ENCODE data around the gene DHX9. TPM values are rescaled to one million over a fixed set of nuclear protein-coding genes. Genes with fewer than 3 reads are reported as not detected.

Gene DHX9
- total RNA-seq, 1 experiment from 2014 or later = 94.6 TPM

DNA sequence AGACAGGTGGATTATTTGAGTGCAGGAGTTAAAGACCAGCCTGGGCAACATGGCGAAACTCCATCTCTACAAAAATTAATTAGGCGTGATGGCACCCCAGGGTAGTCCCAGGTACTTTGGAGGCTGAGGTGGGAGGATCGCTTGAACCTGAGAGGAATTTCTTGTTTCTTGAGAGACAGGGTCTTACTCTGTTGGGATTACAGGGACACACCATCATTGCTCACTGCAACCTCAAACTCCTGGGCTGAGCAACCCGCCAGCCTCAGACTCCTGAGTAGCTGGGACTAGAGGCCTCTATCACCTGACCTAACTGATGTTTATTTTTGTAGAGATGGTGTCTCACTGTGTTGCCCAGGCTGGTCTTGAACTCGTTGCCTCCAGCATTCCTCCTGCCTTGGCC lies 24.8 kb downstream of the DHX9 start:
- Histone ChIP-seq H3K4me2 (ENCODE audit: low read depth, low read length, poor library complexity, severe bottlenecking) (no peak overlapping the region), H3K9me3 (ENCODE audit: low read length) (no peaks in the 10 kb centered on the region), H3K79me2 (ENCODE audit: low read length) (peaks cover 46% of the 10 kb centered on the region), H3K4me1 (ENCODE audit: low read length) (no peaks in the 10 kb centered on the region), H3K36me3 (ENCODE audit: insufficient read depth, low read length) (peaks cover 95% of the 10 kb centered on the region), H2AFZ (ENCODE audit: low read length) (no peak overlapping the region), H3K9ac (ENCODE audit: low read length) (no peak overlapping the region), H3K9me2 (replicated peaks; ENCODE audit: insufficient read depth, low read length) (no peaks in the 10 kb centered on the region), H4K20me1 (ENCODE audit: insufficient read depth, low read depth, low read length) (peaks cover 31% of the 10 kb centered on the region; the same call in 1 of the 2 replicates), H3K27me3 (ENCODE audit: low read length) (no peaks in the 10 kb centered on the region), H3K27ac (ENCODE audit: low read length) (no peak overlapping the region), H3K4me3 (ENCODE audit: low read length) (no peak overlapping the region)
- DNase-seq = no peak

DNA sequence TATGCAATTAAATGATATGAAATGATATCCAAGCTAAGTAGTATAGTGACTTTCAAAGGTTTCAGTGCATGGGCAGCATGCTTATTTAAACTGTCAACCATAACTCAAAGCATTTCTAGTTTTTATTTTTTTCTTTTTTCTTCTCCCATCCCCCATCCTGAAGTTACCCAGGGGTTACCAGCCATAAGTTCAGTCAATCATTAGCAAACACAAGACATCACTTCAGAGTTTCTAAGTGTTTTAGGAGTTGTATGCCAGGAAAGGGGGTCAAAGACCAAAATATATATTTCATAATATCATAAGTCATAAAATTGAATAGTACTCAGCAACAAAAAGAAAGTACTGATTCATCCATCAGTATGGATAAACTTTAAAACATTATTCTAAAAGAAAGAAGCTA lies 28.7 kb downstream of the DHX9 start:
- no peak overlapping the region for H3K27ac ChIP-seq (ENCODE audit: low read length)
- no peak for DNase-seq
- H3K4me1 ChIP-seq (ENCODE audit: low read length) = no peaks in the 10 kb centered on the region
- no peaks in the 10 kb centered on the region for H3K27me3 ChIP-seq (ENCODE audit: low read length)
- H3K36me3 ChIP-seq (ENCODE audit: insufficient read depth, low read length) = peaks cover 94% of the 10 kb centered on the region
- H3K79me2 ChIP-seq (ENCODE audit: low read length) = peaks cover 35% of the 10 kb centered on the region
- H3K9me2 ChIP-seq (replicated peaks; ENCODE audit: insufficient read depth, low read length) = no peaks in the 10 kb centered on the region
- no peaks in the 10 kb centered on the region for H3K9me3 ChIP-seq (ENCODE audit: low read length)
- peaks cover 20% of the 10 kb centered on the region; the same call in 1 of the 2 replicates for H4K20me1 ChIP-seq (ENCODE audit: insufficient read depth, low read depth, low read length)
- no peak overlapping the region for H3K4me2 ChIP-seq (ENCODE audit: low read depth, low read length, poor library complexity, severe bottlenecking)
- no peak overlapping the region for H3K4me3 ChIP-seq (ENCODE audit: low read length)
- H2AFZ ChIP-seq (ENCODE audit: low read length) = no peak overlapping the region
- H3K9ac ChIP-seq (ENCODE audit: low read length) = no peak overlapping the region

DNA sequence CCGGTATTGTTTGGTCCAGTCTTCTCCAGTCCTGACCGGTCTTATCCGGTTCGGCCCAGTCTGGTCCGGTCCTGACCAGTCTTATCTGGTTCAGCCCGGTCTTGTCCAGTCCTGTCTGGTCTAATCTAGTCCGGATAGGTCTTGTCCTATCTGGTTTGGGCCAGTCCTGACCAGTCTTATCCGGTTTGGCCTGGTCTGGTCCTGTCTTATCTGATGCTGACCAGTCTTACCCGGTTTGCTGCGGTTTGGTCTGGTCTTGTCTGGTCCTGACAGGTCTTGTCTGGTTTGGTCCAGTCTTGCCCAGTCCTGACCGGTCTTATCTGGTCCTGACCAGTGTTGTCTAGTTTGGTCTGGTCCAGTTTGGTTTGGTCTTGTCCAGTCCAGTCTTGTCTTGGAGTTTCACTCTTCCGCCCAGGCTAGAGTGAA lies 30.1 kb downstream of the DHX9 start:
- no peaks in the 10 kb centered on the region for H3K27me3 ChIP-seq (ENCODE audit: low read length)
- no peaks in the 10 kb centered on the region for H3K4me1 ChIP-seq (ENCODE audit: low read length)
- no peaks in the 10 kb centered on the region for H3K9me2 ChIP-seq (replicated peaks; ENCODE audit: insufficient read depth, low read length)
- no peak overlapping the region for H3K27ac ChIP-seq (ENCODE audit: low read length)
- H3K9ac ChIP-seq (ENCODE audit: low read length) = no peak overlapping the region
- H4K20me1 ChIP-seq (ENCODE audit: insufficient read depth, low read depth, low read length) = peaks cover 15% of the 10 kb centered on the region; the same call in 1 of the 2 replicates
- no peak for DNase-seq
- no peak overlapping the region for H3K4me2 ChIP-seq (ENCODE audit: low read depth, low read length, poor library complexity, severe bottlenecking)
- H3K36me3 ChIP-seq (ENCODE audit: insufficient read depth, low read length) = peaks cover 94% of the 10 kb centered on the region
- H3K9me3 ChIP-seq (ENCODE audit: low read length) = no peaks in the 10 kb centered on the region
- H3K4me3 ChIP-seq (ENCODE audit: low read length) = no peak overlapping the region
- H2AFZ ChIP-seq (ENCODE audit: low read length) = no peak overlapping the region
- H3K79me2 ChIP-seq (ENCODE audit: low read length) = peaks cover 30% of the 10 kb centered on the region

DNA sequence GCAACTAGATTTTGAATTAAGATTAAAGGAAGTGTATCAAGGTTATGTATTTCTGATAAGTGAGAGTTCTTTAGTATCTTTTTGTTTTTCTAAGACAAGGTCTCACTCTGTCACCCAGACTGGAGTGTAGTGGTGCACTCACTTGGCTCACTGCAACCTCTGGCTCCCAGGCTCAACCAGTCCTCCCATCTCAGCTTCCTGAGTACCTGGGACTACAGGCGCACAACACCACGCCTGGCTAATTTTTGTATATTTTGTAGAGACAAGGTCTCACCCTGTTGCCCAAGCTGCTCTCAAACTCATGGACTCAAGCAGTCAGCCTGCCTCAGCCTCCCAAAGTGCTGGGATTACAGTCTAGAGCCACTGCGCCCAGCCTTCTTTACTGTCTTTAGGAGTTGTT lies 33.7 kb downstream of the DHX9 start:
- peaks cover 15% of the 10 kb centered on the region; the same call in 1 of the 2 replicates for H3K79me2 ChIP-seq (ENCODE audit: low read length)

DNA sequence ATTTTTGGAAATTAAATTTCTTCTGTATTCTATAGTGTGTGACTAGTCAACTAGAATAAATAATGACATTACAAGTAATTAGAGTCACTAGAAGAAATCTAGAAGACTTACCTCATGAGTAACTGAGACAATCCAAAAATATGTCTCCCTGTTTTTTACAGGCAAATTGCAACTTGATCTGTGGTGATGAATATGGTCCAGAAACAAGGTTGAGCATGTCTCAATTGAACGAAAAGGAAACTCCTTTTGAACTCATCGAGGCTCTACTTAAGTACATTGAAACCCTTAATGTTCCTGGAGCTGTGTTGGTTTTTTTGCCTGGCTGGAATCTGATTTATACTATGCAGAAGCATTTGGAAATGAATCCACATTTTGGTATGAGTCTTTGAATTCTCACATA lies 36.7 kb downstream of the DHX9 start:
- no peak overlapping the region for H3K4me2 ChIP-seq (ENCODE audit: low read depth, low read length, poor library complexity, severe bottlenecking)
- H3K79me2 ChIP-seq (ENCODE audit: low read length) = peaks cover 10% of the 10 kb centered on the region; the same call in 1 of the 2 replicates
- no peaks in the 10 kb centered on the region for H3K9me2 ChIP-seq (replicated peaks; ENCODE audit: insufficient read depth, low read length)
- H3K9ac ChIP-seq (ENCODE audit: low read length) = no peak overlapping the region
- no peak for DNase-seq
- no peak overlapping the region for H3K4me3 ChIP-seq (ENCODE audit: low read length)
- H4K20me1 ChIP-seq (ENCODE audit: insufficient read depth, low read depth, low read length) = peaks cover 6% of the 10 kb centered on the region; the same call in 1 of the 2 replicates
- H3K27ac ChIP-seq (ENCODE audit: low read length) = no peak overlapping the region
- no peaks in the 10 kb centered on the region for H3K27me3 ChIP-seq (ENCODE audit: low read length)
- H3K36me3 ChIP-seq (ENCODE audit: insufficient read depth, low read length) = peaks cover 97% of the 10 kb centered on the region
- no peaks in the 10 kb centered on the region for H3K9me3 ChIP-seq (ENCODE audit: low read length)
- H2AFZ ChIP-seq (ENCODE audit: low read length) = no peak overlapping the region
- no peaks in the 10 kb centered on the region for H3K4me1 ChIP-seq (ENCODE audit: low read length)

More for the DNA sequence above, 33.7 kb downstream of the DHX9 start:
- H3K9me3 ChIP-seq (ENCODE audit: low read length) = no peaks in the 10 kb centered on the region
- DNase-seq = no peak
- no peak overlapping the region for H2AFZ ChIP-seq (ENCODE audit: low read length)
- no peaks in the 10 kb centered on the region for H3K4me1 ChIP-seq (ENCODE audit: low read length)
- H3K9me2 ChIP-seq (replicated peaks; ENCODE audit: insufficient read depth, low read length) = no peaks in the 10 kb centered on the region
- 0 out of 2 replicates have a peak, but pooled peaks cover 5% of the 10 kb centered on the region for H4K20me1 ChIP-seq (ENCODE audit: insufficient read depth, low read depth, low read length)
- peaks cover 95% of the 10 kb centered on the region for H3K36me3 ChIP-seq (ENCODE audit: insufficient read depth, low read length)
- H3K4me3 ChIP-seq (ENCODE audit: low read length) = no peak overlapping the region
- H3K4me2 ChIP-seq (ENCODE audit: low read depth, low read length, poor library complexity, severe bottlenecking) = no peak overlapping the region
- H3K27ac ChIP-seq (ENCODE audit: low read length) = no peak overlapping the region
- H3K27me3 ChIP-seq (ENCODE audit: low read length) = no peaks in the 10 kb centered on the region
- no peak overlapping the region for H3K9ac ChIP-seq (ENCODE audit: low read length)

DNA sequence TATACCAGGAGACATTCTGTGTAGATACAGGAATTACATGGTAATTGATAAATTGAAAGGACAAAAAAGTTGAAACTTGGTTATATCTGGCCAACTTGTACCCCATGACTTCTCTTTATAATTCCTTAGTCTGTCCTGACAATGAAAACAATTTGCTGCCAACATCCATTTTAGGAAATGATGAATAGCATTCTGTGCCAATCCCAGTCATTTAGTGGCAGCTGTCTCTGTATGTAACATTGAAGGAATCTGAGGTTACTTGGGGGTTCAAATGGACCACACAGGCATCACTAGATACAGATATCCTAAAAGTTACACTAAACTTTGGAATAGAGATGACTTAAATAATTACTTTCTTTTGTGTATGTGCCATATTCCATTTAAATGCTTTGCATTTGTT lies 38.2 kb downstream of the DHX9 start:
- H3K9ac ChIP-seq (ENCODE audit: low read length) = no peak overlapping the region
- peaks cover 6% of the 10 kb centered on the region; the same call in 1 of the 2 replicates for H4K20me1 ChIP-seq (ENCODE audit: insufficient read depth, low read depth, low read length)
- no peak overlapping the region for H3K4me2 ChIP-seq (ENCODE audit: low read depth, low read length, poor library complexity, severe bottlenecking)
- no peaks in the 10 kb centered on the region for H3K4me1 ChIP-seq (ENCODE audit: low read length)
- no peak for DNase-seq
- H3K4me3 ChIP-seq (ENCODE audit: low read length) = no peak overlapping the region
- no peak overlapping the region for H3K27ac ChIP-seq (ENCODE audit: low read length)
- H3K79me2 ChIP-seq (ENCODE audit: low read length) = peaks cover 5% of the 10 kb centered on the region; the same call in 1 of the 2 replicates
- H3K36me3 ChIP-seq (ENCODE audit: insufficient read depth, low read length) = peaks cover 98% of the 10 kb centered on the region
- no peaks in the 10 kb centered on the region for H3K9me2 ChIP-seq (replicated peaks; ENCODE audit: insufficient read depth, low read length)
- H3K9me3 ChIP-seq (ENCODE audit: low read length) = no peaks in the 10 kb centered on the region
- H3K27me3 ChIP-seq (ENCODE audit: low read length) = no peaks in the 10 kb centered on the region
- no peak overlapping the region for H2AFZ ChIP-seq (ENCODE audit: low read length)

DNA sequence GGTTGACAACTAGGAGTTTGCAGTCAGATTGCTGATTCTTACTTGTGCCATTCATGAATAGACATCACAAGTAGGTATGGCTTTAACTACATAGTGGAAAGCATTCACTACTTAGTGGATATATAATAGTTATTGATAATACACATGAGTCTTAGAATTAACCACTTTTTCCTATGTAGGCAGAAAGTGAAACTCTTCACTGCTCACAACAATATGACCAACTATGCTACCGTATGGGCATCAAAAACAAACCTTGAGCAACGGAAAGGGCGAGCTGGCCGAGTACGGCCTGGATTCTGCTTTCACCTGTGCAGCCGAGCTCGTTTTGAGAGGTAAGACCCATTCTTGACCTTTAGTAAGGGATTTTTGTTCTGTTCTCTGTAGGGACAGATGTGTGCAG lies 38.7 kb downstream of the DHX9 start:
- H3K4me2 ChIP-seq (ENCODE audit: low read depth, low read length, poor library complexity, severe bottlenecking) = no peak overlapping the region
- H3K36me3 ChIP-seq (ENCODE audit: insufficient read depth, low read length) = peaks cover 96% of the 10 kb centered on the region
- H3K9me2 ChIP-seq (replicated peaks; ENCODE audit: insufficient read depth, low read length) = no peaks in the 10 kb centered on the region
- no peak for DNase-seq
- no peak overlapping the region for H3K9ac ChIP-seq (ENCODE audit: low read length)
- no peak overlapping the region for H2AFZ ChIP-seq (ENCODE audit: low read length)
- peaks cover 6% of the 10 kb centered on the region; the same call in 1 of the 2 replicates for H4K20me1 ChIP-seq (ENCODE audit: insufficient read depth, low read depth, low read length)
- H3K4me1 ChIP-seq (ENCODE audit: low read length) = no peaks in the 10 kb centered on the region
- H3K4me3 ChIP-seq (ENCODE audit: low read length) = no peak overlapping the region
- H3K27ac ChIP-seq (ENCODE audit: low read length) = no peak overlapping the region
- H3K27me3 ChIP-seq (ENCODE audit: low read length) = no peaks in the 10 kb centered on the region
- H3K79me2 ChIP-seq (ENCODE audit: low read length) = peaks cover 5% of the 10 kb centered on the region; the same call in 1 of the 2 replicates
- no peaks in the 10 kb centered on the region for H3K9me3 ChIP-seq (ENCODE audit: low read length)

DNA sequence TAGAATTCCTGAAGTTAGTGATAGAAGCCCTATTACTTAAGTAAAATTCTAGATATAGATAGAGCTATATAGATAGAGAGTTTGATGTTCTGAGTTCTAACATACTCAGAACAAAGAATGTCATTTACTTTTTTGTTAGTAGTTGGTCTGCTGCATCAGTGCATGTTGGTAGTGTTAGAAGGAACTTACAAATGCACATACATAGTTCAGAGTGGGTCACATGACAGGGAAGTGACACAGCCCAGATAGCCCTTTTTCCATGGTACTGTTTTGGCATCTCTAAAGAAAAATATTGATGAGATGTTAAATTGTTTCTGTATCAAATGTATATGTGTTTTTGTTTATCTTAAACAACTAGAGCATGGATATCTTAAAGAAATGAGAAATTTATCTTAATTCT lies 45.7 kb downstream of the DHX9 start:
- Histone ChIP-seq H3K4me1 (ENCODE audit: low read length) (no peaks in the 10 kb centered on the region), H3K79me2 (ENCODE audit: low read length) (no peaks in the 10 kb centered on the region), H3K27ac (ENCODE audit: low read length) (no peak overlapping the region), H3K27me3 (ENCODE audit: low read length) (no peaks in the 10 kb centered on the region), H4K20me1 (ENCODE audit: insufficient read depth, low read depth, low read length) (peaks cover 6% of the 10 kb centered on the region; the same call in 1 of the 2 replicates), H3K9ac (ENCODE audit: low read length) (no peak overlapping the region), H3K4me2 (ENCODE audit: low read depth, low read length, poor library complexity, severe bottlenecking) (no peak overlapping the region), H2AFZ (ENCODE audit: low read length) (no peak overlapping the region), H3K4me3 (ENCODE audit: low read length) (no peak overlapping the region), H3K9me3 (ENCODE audit: low read length) (no peaks in the 10 kb centered on the region), H3K36me3 (ENCODE audit: insufficient read depth, low read length) (peaks cover 80% of the 10 kb centered on the region), H3K9me2 (replicated peaks; ENCODE audit: insufficient read depth, low read length) (no peaks in the 10 kb centered on the region)
- peak; percentile 37 for DNase-seq

Data from Karpas-422 (cell line).